ENCODE measurements around the gene TMEM94. TPM values are rescaled to one million over a fixed set of nuclear protein-coding genes. Genes with fewer than 3 reads are reported as not detected.

TMEM94 gene
- 18.2 TPM in 2 replicates for total RNA-seq

DNA sequence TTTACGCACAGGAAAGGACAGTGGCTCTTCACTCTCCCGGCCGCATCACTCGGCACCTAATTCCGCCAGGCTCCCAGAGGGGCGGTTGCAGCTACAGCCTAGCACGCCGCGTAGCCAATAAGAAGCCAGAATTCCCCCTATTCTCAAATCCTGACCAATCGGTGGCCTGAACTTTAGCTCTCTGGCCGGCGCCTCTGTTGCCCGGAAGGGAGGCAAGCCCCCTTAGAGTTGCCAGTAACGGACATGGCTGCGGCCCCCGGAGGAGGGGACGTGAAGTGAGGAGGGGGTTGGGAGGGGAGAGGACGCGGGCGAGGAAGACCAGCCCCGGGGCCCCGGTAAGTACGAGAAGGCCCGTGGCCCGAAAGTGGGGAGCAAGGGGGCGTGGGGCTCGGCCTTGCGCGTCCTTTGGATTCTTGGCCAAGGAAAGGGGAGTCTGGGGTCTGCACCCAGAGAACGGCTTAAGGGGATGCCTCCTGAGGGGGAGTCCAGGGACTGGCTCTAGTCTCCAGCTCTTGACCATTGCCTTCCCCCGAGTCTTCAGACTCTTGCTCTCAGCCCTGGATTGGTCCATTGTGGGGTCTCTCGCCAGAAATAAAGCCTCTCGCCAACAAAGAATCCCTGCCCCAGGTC lies at the start of gene TMEM94:
Gene TMEM94, plus strand, starts transcription at position 219 of the 630 bp plus-strand sequence. CDS start 15,271 bp downstream, outside the sequence.

DNA sequence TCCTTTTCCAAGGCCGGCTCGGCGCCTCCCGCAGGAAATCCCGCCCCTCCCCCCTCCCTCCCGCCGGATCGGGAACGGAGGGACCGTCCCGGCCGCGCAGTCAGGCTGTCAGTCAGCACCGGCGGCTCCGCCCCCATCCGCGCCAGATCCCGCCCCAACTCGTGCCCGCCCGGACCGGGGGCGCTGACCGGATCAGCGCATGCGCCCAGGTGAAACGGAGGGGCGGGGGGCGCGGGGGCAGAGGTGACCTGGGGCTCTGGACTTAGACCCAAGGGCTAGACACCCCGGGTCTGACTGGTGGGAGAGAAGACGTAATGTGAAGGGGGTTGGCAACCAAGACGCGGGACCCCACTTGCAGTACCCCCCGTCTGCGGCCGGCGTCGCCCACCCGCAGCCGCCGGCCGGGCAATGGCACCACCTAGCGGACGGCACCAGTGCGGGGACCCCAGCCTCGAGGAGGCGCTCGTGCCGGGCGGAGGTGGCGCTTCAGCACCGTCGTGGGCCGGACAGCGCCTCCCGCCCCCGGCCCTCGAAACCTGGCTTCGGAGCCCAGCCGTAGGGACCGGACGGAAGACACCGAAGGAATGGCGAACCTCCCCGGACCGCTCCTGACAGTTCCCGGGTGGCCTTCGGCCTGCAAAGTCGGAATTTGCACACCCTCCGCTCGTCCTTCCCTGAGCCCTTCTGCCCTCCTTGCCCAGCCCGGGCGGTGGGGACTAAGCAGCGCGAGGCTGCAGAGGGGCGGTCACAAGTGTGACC lies 59.2 kb downstream of the TMEM94 start, which contains the start of gene CASKIN2:
Gene CASKIN2, minus strand, starts transcription at position 42 of the 759 bp plus-strand sequence. CDS start 1,733 bp downstream, outside the sequence.

DNA sequence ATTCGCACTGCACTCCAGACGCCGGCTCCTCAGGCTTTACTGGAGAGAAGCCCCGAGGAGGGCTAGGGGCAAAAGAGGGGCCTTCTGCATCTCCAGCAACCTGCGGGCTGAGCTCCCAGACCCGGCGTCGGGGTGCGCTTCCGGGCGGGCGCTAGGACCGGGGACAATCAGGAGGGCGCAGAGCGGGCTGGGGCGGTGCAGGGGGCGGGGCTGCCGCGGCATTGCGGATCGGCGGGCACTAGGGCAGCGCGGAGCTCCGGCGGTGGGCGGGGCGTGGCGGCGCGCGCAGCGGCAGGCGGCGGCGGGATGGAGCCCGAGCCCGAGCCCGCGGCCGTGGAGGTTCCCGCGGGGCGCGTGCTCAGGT lies 59.8 kb downstream of the TMEM94 start, which contains the start of gene TSEN54:
Gene TSEN54, plus strand, starts transcription at position 274 of the 364 bp plus-strand sequence. Its CDS starts 33 bp downstream, at position 307.

DNA sequence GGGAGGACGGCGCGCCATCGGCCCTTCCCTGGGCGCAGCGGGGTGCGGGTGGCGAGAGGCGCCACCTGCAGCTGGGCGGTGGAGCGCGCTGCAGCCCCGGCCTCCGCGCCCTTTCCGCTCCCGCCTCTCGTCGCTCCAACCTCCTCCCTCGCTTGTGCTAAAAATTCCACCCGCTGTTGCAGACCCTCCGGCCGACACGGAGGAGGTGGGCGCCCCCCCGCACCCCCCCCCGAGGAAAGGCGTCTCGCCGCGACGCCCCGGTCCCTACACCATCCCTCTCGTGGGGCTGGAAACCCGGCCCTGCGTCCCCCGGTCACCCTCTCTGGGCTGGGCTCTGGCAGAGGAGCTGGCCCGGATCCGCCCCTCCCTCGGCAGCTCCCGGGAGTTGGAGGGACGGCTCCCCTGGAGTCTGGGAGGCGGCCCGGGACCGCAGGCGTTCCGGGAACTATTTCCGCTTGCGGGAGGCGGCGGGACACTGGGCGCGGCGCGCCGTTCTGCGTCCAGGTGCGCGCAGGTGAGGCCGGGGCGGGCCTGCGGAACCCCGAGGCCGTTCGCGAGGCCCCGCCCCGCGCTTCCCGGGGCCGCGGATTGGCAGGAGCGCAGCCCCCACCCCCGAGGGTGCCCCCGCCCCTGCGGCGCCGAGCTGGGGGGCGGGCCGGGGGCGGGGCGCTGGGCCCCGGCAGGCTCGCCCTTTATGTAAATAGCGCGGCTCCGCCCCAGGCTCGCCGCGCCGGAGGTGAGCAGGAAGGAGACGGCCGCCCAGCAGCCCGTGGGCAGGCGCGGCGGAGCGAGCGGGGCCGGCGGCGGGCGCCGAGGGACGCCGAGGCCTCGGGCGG lies 68.8 kb downstream of the TMEM94 start, which contains the start of gene LLGL2:
Gene LLGL2, plus strand, starts transcription at position 728 of the 836 bp plus-strand sequence. CDS start 17,730 bp downstream, outside the sequence.

Other genes starting within 250 kb of the TMEM94 start
- 8.4 and 10.6 TPM in 2 replicates for gene GGA3, start 195.0 kb upstream of the TMEM94 start, total RNA-seq
- gene MRPS7, start 194.8 kb upstream of the TMEM94 start, total RNA-seq: 82.8 and 85.8 TPM in 2 replicates
- gene MIF4GD, start 185.4 kb upstream of the TMEM94 start, total RNA-seq: 10.4 and 13.4 TPM in 2 replicates
- 12.3 and 17.6 TPM in 2 replicates for gene SLC25A19, start 167.2 kb upstream of the TMEM94 start, total RNA-seq
- 81.9 and 101 TPM in 2 replicates for gene GRB2, start 51.0 kb upstream of the TMEM94 start, total RNA-seq
- 4.5 and 7.0 TPM in 2 replicates for gene CASKIN2, start 58.9 kb downstream of the TMEM94 start, total RNA-seq
- 14.0 and 15.2 TPM in 2 replicates for gene TSEN54, start 59.9 kb downstream of the TMEM94 start, total RNA-seq
- gene LLGL2, start 69.1 kb downstream of the TMEM94 start, total RNA-seq: 1.8 and 2.9 TPM in 2 replicates
- 1.9 and 4.4 TPM in 2 replicates for gene MYO15B, start 131.2 kb downstream of the TMEM94 start, total RNA-seq
- under 0.01 TPM in 1 of 2 replicates, not detected in the other for gene SMIM5, start 176.8 kb downstream of the TMEM94 start, total RNA-seq
- 10.7 and 16.6 TPM in 2 replicates for gene RECQL5, start 210.5 kb downstream of the TMEM94 start, total RNA-seq
- 78.6 and 93.6 TPM in 2 replicates for gene SAP30BP, start 210.7 kb downstream of the TMEM94 start, total RNA-seq